ENCODE data around the gene MAJIN.
"Not testable (repeated sequence)": the region's sequence is repeated elsewhere in the genome, so short reads cannot be mapped to it uniquely, and the experiment has no call there.

Gene MAJIN

DNA sequence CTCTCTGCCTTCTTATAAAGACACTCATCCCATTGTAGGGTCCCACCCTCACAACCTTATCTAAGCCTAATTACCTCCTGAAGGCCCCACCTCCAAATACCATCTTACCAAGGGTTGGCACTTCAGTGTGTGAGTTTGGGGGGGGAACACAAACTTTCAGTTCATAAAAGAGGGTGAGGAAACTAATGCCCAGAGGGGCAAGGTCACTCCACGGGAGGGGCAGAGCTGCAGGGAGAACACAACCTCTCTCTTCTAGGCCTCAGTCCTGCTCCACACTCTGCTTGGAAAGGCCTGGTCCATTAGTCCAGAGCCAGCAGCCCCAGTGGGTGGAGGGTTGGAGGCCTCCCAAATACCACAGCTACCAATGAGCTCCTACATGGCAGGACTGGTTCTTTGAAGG is 27.6 kb upstream of the MAJIN start:
- H3K27me3 Mint-ChIP-seq: no peaks in the 10 kb centered on the region
- no peak overlapping the region for H3K27ac Mint-ChIP-seq
- H3K4me3 Mint-ChIP-seq: no peak overlapping the region
- peaks cover 17% of the 10 kb centered on the region for H3K4me1 Mint-ChIP-seq
- H3K9me3 Mint-ChIP-seq: no peaks in the 10 kb centered on the region
- ATAC-seq: no peak
- H3K36me3 Mint-ChIP-seq (ENCODE audit: low read depth): no peaks in the 10 kb centered on the region
- no peak for DNase-seq

DNA sequence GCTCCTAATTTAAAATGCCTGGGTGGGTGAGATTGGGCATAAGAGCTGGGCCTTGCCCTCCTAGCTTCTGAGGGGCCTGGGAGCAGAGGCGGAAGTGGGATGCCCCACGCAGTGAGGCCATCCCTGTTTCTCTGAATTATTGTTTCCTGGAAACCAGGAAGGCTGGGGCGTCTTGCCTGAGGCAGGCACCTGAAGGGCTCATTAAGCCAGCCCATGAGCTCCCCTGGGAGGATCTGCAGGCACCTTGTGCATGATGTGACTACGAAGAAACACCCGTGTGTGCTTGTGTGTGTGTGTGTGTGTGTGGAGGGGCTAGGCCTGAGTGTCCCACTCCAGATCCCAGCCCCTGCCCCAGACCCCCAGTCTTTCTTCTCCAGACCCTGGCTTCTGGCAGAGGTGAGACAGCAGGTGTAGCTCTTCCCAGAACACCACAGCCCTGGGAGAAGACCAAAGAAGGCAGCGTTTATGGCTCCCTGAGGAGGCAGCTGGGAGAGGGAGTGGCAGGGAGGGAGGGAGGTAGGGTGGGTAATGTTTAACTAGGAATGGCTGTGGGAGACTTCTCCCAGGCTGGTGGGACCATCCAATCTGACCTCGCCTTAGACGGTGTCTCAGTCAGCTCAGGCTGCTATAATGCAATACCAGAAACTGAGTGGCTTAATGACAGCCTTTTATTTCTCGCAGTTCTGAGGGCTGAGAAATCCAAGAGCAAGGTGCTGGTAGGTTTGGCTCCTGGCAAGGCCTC is 27.0 kb upstream of the MAJIN start:
- Mint-ChIP-seq H3K36me3 (ENCODE audit: low read depth) (no peaks in the 10 kb centered on the region), H3K4me1 (peaks cover 17% of the 10 kb centered on the region), H3K9me3 (no peaks in the 10 kb centered on the region), H3K27me3 (peaks cover 2% of the 10 kb centered on the region), H3K27ac (peak overlapping the region; percentile 57), H3K4me3 (no peak overlapping the region)
- DNase-seq (no peak), ATAC-seq (no peak)

DNA sequence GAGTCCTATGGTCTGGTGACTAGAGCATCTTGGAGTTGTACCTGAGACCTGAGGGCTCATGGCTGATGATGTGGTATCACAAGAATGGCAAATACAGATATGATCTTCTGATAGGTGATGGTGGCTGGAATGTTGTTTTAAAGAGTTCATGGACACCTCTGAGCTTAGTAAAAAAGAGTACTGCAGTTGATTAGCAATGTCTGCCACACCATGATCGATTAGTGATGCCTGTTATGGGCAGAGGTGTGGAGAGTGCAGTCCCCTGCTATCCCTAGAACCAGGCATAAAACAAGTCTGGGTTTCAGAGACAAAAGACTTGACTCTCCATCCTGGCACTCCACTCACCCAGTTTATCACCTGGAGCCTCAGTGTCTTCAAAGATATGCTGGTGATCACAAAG is 26.2 kb upstream of the MAJIN start:
- Mint-ChIP-seq H3K4me1 (peaks cover 17% of the 10 kb centered on the region), H3K9me3 (no peaks in the 10 kb centered on the region), H3K36me3 (ENCODE audit: low read depth) (no peaks in the 10 kb centered on the region), H3K27me3 (peaks cover 2% of the 10 kb centered on the region), H3K4me3 (no peak overlapping the region), H3K27ac (peak overlapping the region; percentile 57)
- no peak for ATAC-seq
- no peak for DNase-seq

DNA sequence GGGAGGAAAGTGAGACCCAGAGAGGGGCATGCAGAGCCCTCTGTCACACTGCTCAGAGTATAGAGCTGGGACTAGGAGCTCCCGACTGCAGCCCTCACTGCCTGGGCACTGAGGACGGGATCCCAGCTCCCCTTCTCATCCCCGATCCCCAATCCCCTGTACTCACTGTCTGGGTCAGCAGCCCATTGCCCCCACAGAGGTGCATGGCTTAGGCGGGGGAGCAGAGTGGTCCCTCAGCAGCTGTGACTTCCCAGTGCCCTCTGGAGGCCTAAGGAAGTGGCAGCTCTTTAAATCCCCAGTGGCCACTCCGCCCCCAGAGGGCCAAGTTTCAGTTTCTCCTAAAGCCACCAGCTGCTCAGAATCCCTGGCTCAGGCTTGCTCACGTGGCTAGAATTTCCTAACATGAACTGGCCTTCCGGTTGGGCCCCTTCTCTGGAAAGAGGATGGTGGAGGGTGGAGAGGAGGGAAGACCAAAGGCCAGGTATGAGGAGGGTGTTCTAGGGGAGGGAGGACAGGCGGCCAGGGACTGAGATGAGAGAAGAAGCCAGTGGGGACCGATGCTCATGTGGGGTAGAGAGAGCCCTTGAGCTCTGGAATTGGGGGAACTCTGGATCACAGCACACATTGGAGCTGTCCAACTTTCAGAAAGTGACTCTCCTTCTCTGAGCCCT is 24.9 kb upstream of the MAJIN start, which contains the start of gene BATF2:
TSS of gene BATF2 (minus strand) at position 262 of the 671 bp plus-strand sequence. CDS start at position 205, 57 bp downstream.
- H3K27ac Mint-ChIP-seq: no peak within 1 kb of the TSS
- peaks cover 17% of the 10 kb centered on the region for H3K4me1 Mint-ChIP-seq
- ATAC-seq (no peak), DNase-seq (no peak)
- peak within 1 kb of the TSS; percentile 55 for H3K4me3 Mint-ChIP-seq
- no peaks in the 10 kb centered on the region for H3K9me3 Mint-ChIP-seq
- H3K36me3 Mint-ChIP-seq (ENCODE audit: low read depth): no peaks in the 10 kb centered on the region
- H3K27me3 Mint-ChIP-seq: peaks cover 3% of the 10 kb centered on the region

DNA sequence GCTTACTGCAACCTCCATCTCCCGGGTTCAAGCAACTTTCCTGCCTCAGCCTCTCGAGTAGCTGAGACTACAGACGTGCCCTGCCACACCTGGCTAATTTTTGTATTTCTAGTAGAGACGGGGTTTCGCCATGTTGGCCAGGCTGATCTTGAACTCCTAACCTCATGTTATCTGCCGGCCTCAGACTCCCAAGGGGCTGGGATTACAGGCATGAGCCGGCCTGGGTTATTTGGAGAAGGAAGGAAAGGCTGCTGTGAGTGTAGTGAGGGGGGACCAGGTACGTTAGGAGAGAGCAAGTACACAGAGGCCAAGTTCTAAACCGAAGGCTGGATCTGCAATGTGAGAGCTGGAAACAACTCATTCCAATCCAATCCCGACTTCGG is 24.4 kb upstream of the MAJIN start:
- Mint-ChIP-seq H3K27ac (no peak overlapping the region), H3K4me3 (peak overlapping the region; percentile 55), H3K4me1 (peaks cover 22% of the 10 kb centered on the region), H3K36me3 (ENCODE audit: low read depth) (no peaks in the 10 kb centered on the region), H3K9me3 (no peaks in the 10 kb centered on the region), H3K27me3 (peaks cover 3% of the 10 kb centered on the region)
- no peak for ATAC-seq
- DNase-seq: no peak

DNA sequence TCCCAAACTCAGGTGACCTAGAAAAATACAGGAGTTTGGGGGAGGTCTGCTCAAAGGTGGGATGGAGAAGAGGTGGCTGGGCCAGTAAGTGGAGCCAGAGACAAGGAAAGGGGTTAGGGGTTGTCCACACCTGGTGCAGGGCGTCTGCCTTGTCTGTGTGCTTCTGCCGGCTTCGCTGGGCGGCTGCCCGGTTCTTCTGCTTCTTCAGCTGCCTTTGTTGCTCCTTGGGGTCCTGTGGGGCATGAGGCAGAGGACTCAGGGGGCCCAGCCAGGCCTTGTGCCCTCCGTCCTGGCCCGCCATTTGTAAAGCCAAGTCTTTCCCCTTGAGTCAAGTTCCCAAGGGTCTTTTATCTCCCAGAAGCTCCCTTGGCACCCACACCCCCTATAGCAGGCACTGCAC is 22.4 kb upstream of the MAJIN start:
- Mint-ChIP-seq H3K9me3 (no peaks in the 10 kb centered on the region), H3K27ac (no peak overlapping the region), H3K4me3 (no peak overlapping the region), H3K36me3 (ENCODE audit: low read depth) (no peaks in the 10 kb centered on the region), H3K27me3 (peaks cover 3% of the 10 kb centered on the region), H3K4me1 (peaks cover 31% of the 10 kb centered on the region)
- ATAC-seq (no peak), DNase-seq (no peak)

DNA sequence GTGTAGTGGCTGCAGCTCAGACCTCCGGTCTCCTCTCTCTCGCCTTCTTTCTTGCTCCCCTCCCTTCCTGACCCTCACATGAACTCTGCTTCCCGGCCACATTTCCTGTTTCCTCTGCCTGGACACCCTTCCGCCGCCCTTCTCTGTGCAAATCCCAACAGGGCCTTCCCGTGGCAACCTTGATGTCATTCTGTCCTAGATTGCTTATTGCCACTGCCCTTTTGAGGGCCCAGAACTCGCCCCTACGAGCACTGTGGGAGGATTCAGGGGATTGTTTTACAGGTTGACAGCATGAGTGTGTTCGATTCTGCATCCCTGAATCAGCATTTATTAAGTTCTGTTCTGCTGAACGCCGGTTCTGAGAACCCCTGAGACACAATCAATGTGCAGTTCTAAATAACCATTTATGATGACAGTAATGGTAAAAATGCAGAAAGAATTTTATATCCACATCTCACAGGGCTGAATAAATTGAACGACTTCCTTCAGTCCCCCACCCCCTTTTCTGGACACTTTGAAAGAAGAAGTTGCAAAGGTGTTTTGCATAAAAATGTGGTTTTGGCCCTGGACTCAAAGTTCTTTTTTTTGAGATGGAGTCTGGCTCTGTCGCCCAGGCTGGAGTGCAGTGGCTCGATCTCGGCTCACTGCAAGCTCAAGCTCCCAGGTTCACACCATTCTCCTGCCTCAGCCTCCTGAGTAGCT is 18.5 kb upstream of the MAJIN start:
- no peak for ATAC-seq
- H3K36me3 Mint-ChIP-seq (ENCODE audit: low read depth): no peaks in the 10 kb centered on the region
- peaks cover 17% of the 10 kb centered on the region for H3K4me1 Mint-ChIP-seq
- no peaks in the 10 kb centered on the region for H3K9me3 Mint-ChIP-seq
- no peak for DNase-seq
- peaks cover 4% of the 10 kb centered on the region for H3K27me3 Mint-ChIP-seq
- H3K4me3 Mint-ChIP-seq: no peak overlapping the region
- H3K27ac Mint-ChIP-seq: no peak overlapping the region

DNA sequence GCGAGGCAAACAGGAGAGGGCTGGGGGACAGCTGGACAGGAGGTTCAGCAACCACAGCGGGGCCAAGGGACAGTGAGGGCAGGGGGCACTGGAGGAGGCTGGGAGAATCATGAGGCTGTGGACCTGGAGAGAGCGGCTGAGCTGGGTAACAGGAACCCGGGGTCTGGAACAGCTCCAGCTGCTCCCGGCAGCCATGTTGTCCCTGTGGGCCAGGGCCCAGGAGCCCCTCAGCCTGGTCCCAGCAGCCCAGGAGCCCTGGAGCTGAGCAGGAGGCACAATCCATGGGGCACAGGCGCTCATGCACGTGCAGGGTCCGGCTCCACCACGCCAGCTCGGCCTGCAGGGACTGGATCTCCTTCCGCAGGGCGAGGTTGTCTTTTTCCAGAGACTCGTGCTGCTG is 17.5 kb upstream of the MAJIN start:
- H3K36me3 Mint-ChIP-seq (ENCODE audit: low read depth): no peaks in the 10 kb centered on the region
- H3K27ac Mint-ChIP-seq: no peak overlapping the region
- ATAC-seq (no peak), DNase-seq (no peak)
- peaks cover 9% of the 10 kb centered on the region for H3K27me3 Mint-ChIP-seq
- H3K9me3 Mint-ChIP-seq: no peaks in the 10 kb centered on the region
- H3K4me1 Mint-ChIP-seq: peaks cover 20% of the 10 kb centered on the region
- no peak overlapping the region for H3K4me3 Mint-ChIP-seq

DNA sequence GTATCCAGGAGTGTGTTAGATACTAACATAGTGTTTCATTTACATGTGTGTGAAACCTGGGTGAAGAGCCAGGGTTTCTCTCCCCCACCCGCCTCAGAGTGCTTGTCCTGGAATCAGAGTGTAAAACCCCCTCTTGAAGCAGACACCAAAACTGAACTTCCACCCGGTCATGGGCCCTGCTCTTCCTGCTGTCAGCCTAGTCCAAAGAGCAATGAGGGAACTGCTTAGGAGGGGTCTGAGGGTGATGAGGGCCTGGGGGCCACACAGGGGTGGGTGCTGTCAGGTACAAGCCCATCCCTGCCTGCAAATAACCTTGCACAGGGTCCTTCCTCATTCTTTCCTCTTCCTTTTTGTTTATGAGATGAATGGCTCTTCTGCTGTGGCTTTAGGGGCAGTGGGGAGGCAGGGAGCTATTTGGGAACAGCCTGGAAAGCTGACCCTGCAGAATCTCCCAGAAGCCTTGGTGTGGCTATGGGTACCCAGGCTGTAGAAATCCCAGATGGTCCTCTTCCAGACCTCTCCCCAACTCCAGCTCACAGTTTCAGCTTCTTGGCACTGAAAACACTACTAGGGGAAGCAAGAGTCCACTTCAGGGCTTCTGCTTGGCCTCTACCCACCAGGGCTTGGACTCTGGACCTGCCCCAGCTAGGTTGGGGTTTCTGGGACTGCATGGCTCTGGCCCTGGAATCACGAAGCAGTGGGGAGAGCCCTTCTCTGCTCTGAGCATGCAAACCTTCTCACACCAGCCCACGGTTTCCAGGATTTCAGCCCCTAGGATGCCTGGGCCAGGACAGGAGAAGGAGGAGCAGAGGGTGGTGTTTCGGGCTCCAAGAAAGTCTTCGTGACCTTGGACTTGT is 16.3 kb upstream of the MAJIN start:
- H3K4me3 Mint-ChIP-seq: no peak overlapping the region

DNA sequence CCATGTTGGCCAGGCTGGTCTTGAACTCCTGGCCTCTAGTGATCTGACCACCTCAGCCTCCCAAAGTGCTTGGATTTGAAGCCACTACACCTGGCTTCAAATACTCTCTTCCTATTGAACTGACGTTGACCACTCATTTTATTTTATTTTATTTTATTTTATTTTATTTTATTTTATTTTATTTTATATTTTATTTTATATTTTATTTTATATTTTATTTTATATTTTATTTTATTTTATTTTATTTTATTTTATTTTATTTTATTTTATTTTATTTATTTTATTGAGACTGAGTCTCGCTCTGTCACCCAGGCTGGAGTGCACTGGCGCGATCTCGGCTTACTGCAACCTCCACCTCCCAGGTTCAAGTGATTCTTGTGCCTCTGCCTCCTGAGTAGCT is 11.4 kb upstream of the MAJIN start:
- H3K27me3 Mint-ChIP-seq: peaks cover 19% of the 10 kb centered on the region
- ATAC-seq; DNase-seq; H3K27ac Mint-ChIP-seq; H3K4me3 Mint-ChIP-seq; H3K4me1 Mint-ChIP-seq; H3K36me3 Mint-ChIP-seq (ENCODE audit: low read depth); H3K9me3 Mint-ChIP-seq: not testable (repeated sequence)

More for the DNA sequence above, 16.3 kb upstream of the MAJIN start:
- no peak overlapping the region for H3K27ac Mint-ChIP-seq
- H3K36me3 Mint-ChIP-seq (ENCODE audit: low read depth): no peaks in the 10 kb centered on the region
- ATAC-seq (no peak), DNase-seq (no peak)
- H3K27me3 Mint-ChIP-seq: peaks cover 9% of the 10 kb centered on the region
- H3K4me1 Mint-ChIP-seq: peaks cover 20% of the 10 kb centered on the region
- H3K9me3 Mint-ChIP-seq: no peaks in the 10 kb centered on the region

DNA sequence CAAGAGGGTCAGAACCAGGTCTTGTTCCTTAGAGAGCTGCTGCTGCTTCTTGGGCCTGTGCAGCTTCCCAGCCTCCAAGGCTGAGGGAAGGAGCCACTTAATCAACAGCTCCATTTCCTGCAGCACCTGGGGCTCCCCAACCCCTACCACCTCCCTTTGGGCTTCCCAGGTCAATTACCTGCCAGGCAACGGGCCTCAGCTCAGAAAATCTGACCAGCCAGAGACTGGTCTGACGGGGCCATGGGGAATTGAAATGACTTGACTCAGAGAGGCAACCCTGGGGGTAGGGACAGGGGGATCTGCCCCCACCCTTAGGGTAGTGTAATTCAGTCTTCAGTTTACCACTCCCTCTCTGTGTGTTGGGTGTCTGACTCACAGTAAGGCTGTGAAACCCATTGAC is 4.7 kb upstream of the MAJIN start:
- Mint-ChIP-seq H3K4me1 (peaks cover 13% of the 10 kb centered on the region), H3K27me3 (peaks cover 5% of the 10 kb centered on the region), H3K36me3 (ENCODE audit: low read depth) (no peaks in the 10 kb centered on the region), H3K27ac (no peak overlapping the region), H3K4me3 (no peak overlapping the region), H3K9me3 (no peaks in the 10 kb centered on the region)
- ATAC-seq (peak; percentile 31), DNase-seq (no peak)

DNA sequence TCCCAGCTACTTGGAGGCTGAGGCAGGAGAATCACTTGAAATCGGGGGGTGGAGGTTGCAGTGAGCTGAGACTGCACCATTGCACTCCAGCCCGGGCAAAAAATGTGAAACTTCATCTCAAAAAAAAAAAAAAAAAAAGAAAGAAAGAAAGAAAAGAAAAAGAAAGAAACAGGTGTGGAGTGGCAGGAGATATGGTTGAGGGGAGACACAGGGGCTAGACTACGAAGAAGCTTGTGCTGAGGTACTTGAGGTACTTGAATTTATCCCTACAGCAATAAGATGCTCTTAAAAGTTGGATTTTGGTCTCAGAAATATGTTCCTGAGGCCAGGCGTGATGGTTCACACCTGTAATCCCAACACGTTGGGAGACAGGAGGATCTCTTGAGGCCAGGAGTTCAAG is 2.2 kb upstream of the MAJIN start:
- Mint-ChIP-seq H3K4me3 (no peak overlapping the region), H3K36me3 (ENCODE audit: low read depth) (peaks cover 2% of the 10 kb centered on the region), H3K4me1 (peaks cover 31% of the 10 kb centered on the region), H3K27me3 (peaks cover 4% of the 10 kb centered on the region), H3K9me3 (no peaks in the 10 kb centered on the region), H3K27ac (no peak overlapping the region)
- DNase-seq (no peak), ATAC-seq (no peak)

DNA sequence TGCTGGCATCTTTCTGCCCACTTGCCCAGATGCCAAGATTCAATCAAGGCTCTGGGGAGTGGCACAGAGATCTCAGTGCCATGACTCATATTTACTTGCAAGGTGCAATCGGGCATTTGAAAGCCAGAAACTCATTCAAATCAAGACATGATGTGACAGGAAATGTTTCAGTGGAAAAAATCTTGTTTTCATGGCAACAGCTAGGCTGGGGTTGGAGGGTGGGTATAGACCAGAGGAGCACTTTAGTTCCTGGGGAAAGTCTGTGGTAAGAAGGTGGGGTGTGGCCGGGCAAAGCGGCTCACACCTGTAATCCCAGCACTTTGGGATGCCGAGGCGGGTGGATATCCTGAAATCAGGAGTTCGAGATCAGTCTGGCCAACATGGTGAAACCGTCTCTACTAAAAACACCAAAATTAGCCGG is 1.2 kb downstream of the MAJIN start:
- peak overlapping the region; percentile 65 for H3K4me3 Mint-ChIP-seq
- ATAC-seq (peak; percentile 88), DNase-seq (peak; percentile 14)
- H3K36me3 Mint-ChIP-seq (ENCODE audit: low read depth): peaks cover 2% of the 10 kb centered on the region
- no peaks in the 10 kb centered on the region for H3K9me3 Mint-ChIP-seq
- peak overlapping the region; percentile 79 for H3K27ac Mint-ChIP-seq
- H3K4me1 Mint-ChIP-seq: peaks cover 43% of the 10 kb centered on the region
- H3K27me3 Mint-ChIP-seq: peaks cover 6% of the 10 kb centered on the region

DNA sequence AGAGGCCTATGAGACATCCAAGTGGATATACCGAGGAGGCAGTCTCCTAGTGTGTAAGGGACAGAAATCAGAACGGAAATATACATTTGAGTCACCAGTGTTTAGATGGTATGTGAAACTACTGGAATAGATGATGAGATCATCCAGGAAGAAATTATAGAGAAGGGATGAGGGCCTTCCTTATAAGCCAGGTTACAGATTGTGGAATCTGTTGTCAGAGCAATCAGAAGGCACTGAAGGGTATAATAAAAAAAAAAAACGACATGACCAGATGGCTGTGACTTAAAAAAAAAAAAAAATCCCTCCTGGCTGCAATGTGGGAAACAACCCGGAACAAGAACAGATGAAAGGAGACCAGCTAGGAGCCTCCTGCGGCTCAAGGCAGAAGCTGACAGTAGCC is 2.7 kb downstream of the MAJIN start:
- peaks cover 2% of the 10 kb centered on the region for H3K36me3 Mint-ChIP-seq (ENCODE audit: low read depth)
- ATAC-seq: no peak
- no peak for DNase-seq
- no peaks in the 10 kb centered on the region for H3K9me3 Mint-ChIP-seq
- peaks cover 6% of the 10 kb centered on the region for H3K27me3 Mint-ChIP-seq
- H3K4me3 Mint-ChIP-seq: no peak overlapping the region
- H3K4me1 Mint-ChIP-seq: peaks cover 40% of the 10 kb centered on the region
- H3K27ac Mint-ChIP-seq: peak overlapping the region; percentile 41
